HUDEP-2 (cell line): ENCODE results near the gene GDA.
"Not testable (repeated sequence)": the region's sequence is repeated elsewhere in the genome, so short reads cannot be mapped to it uniquely, and the experiment has no call there.

Experiments used
- DNase-seq, 76 experiments: peaks; one replicate each; lab custom pipeline; 2025; ENCODE audit not compliant: unreplicated experiment in 76 of 76; lab: John Stamatoyannopoulos, UW

Gene GDA

GRCh38 chr9:72204062-72204461 is 54.8 kb downstream of the GDA start:
- no peak for DNase-seq

GRCh38 chr9:72205513-72205912 is 56.3 kb downstream of the GDA start:
- no peak for DNase-seq

- DNase-seq: no peak
Measured at GRCh38 chr9:72207278-72207677, 58.0 kb downstream of the GDA start.

GRCh38 chr9:72210522-72210921 is 61.3 kb downstream of the GDA start:
- no peak for DNase-seq

- no peak for DNase-seq
Measured at GRCh38 chr9:72211047-72211446, 61.8 kb downstream of the GDA start.

GRCh38 chr9:72213906-72214305 is 64.7 kb downstream of the GDA start:
- DNase-seq: no peak

GRCh38 chr9:72217306-72217842 is 68.1 kb downstream of the GDA start:
- no peak for DNase-seq

- no peak for DNase-seq
Measured at GRCh38 chr9:72220589-72220988, 71.3 kb downstream of the GDA start.

- no peak for DNase-seq
Measured at GRCh38 chr9:72226146-72226812, 77.0 kb downstream of the GDA start.

- DNase-seq: no peak
Measured at GRCh38 chr9:72228282-72228681, 79.0 kb downstream of the GDA start.

GRCh38 chr9:72232778-72233177 is 83.5 kb downstream of the GDA start:
- no peak for DNase-seq

GRCh38 chr9:72247549-72247948 is 98.3 kb downstream of the GDA start:
- DNase-seq: no peak

- DNase-seq: no peak
Measured at GRCh38 chr9:72251589-72251988, 102.3 kb downstream of the GDA start.

GRCh38 chr9:72254901-72255545 is 105.8 kb downstream of the GDA start:
- peak in 3 of 76 experiments; percentile 6 to 17 (median 13) for DNase-seq

GRCh38 chr9:72255569-72255968 is 106.3 kb downstream of the GDA start:
- no peak for DNase-seq

GRCh38 chr9:72256931-72257330 is 107.7 kb downstream of the GDA start:
- no peak for DNase-seq

GRCh38 chr9:72257814-72258213 is 108.6 kb downstream of the GDA start:
- no peak for DNase-seq

- no peak for DNase-seq
Measured at GRCh38 chr9:72262063-72262462, 112.8 kb downstream of the GDA start.

GRCh38 chr9:72263572-72263971 is 114.3 kb downstream of the GDA start:
- no peak for DNase-seq

GRCh38 chr9:72268961-72269360 is 119.7 kb downstream of the GDA start:
- no peak for DNase-seq

GRCh38 chr9:72270359-72270758 is 121.1 kb downstream of the GDA start:
- not testable (repeated sequence) for DNase-seq
